K562 (cell line): ENCODE data around the gene C2CD2. TPM values are rescaled to one million over a fixed set of nuclear protein-coding genes. Genes with fewer than 3 reads are reported as not detected.
A peak's percentile ranks its signal among the peaks of the same experiment; 100 is the strongest.

Experiments used
- ATAC-seq: fragments of 200-7000 bp; cut with Tn5 transposase; 3 replicates; pipeline ENCODE4 v1.9.1; 2020; ENCODE audit warnings: moderate library complexity
- BruUV-seq: library from RNA; stranded (reverse); fragments of 400-500 nt; replicated peaks from 2 replicates; lab custom pipeline; 2021; lab: Mats Ljungman, UMichigan
- CTCF ChIA-PET: fragments of 300-600 bp; formaldehyde crosslinking; extraction: SDS; loops from one replicate; lab custom pipeline; 2021; ENCODE audit warnings: low intra/inter-chr PET ratio; lab: Yijun Ruan, JAX
- POLR2A ChIA-PET: fragments of 300-600, 350-650 bp; sonication (Branson Sonifier 250); formaldehyde crosslinking; extraction: SDS; loops from one replicate; lab custom pipeline; 2021; ENCODE audit warnings: antibody characterized with exemption, inconsistent platforms; lab: Yijun Ruan, JAX
- DNase-seq, 4 experiments: peaks; one replicate each; pipeline versions ENCODE4 v3.0.0 to v3.0.0-alpha.2; 2011 to 2018; ENCODE audit warnings: low spot score in 3 of 4, mixed read lengths in 3 of 4; ENCODE audit errors: extremely low read depth in 1 of 4
- FAIRE-seq: peaks from 2 replicates; lab custom pipeline; 2011; peaks lifted over from hg19 to GRCh38; lab: Jason Lieb, UNC
- H2AFZ ChIP-seq: 2 replicates; pipeline ENCODE4 v1.6.0; 2011; ENCODE audit warnings: low read depth, low read length, control low read depth, inconsistent platforms
- H3K27ac ChIP-seq: fragments of 200-600 bp; 3 replicates; pipeline ENCODE4 v1.8.0; 2011; ENCODE audit warnings: low read depth, mild to moderate bottlenecking, control low read depth, inconsistent platforms, low read length, moderate library complexity, mixed read lengths; ENCODE audit errors: extremely low read depth
- H3K27me3 ChIP-seq, 2 experiments: fragments of 300-600 bp in 1 of 2; 2 replicates in 1 of 2; 3 replicates in 1 of 2; pipeline versions ENCODE4 v1.6.0 to v1.8.0; 2011; ENCODE audit warnings: inconsistent platforms in 2 of 2, low read length in 2 of 2, mild to moderate bottlenecking in 1 of 2, mixed read lengths in 1 of 2, moderate library complexity in 1 of 2; ENCODE audit not compliant: control insufficient read depth in 2 of 2, insufficient read depth in 2 of 2
- H3K36me3 ChIP-seq: fragments of 300-600 bp; 3 replicates; pipeline ENCODE4 v1.8.0; 2011; ENCODE audit warnings: mild to moderate bottlenecking, low read length, inconsistent platforms; ENCODE audit not compliant: control insufficient read depth, insufficient read depth
- H3K4me1 ChIP-seq, 2 experiments: fragments of 200-600 bp in 1 of 2; replicated peaks in 1 of 2; 2 replicates in 1 of 2; 3 replicates in 1 of 2; pipeline versions ENCODE4 v1.5.1 to v1.8.0; 2011; ENCODE audit warnings: inconsistent platforms in 2 of 2, low read length in 2 of 2, mild to moderate bottlenecking in 1 of 2, mixed read lengths in 1 of 2, moderate library complexity in 1 of 2; ENCODE audit not compliant: control insufficient read depth in 2 of 2, insufficient read depth in 2 of 2
- H3K4me2 ChIP-seq: 2 replicates; pipeline ENCODE4 v1.6.1; 2011; ENCODE audit warnings: low read length, control low read depth, inconsistent platforms, mixed read lengths; ENCODE audit not compliant: insufficient read depth
- H3K4me3 ChIP-seq: fragments of 200-600 bp; sonication (generic), shearing (Covaris generic); 2 replicates; pipeline ENCODE4 v1.5.1; 2016; ENCODE audit warnings: control low read depth, inconsistent platforms
- H3K79me2 ChIP-seq: fragments of 200-600 bp; 3 replicates; pipeline ENCODE4 v1.8.0; 2011; ENCODE audit warnings: low read length, inconsistent platforms; ENCODE audit not compliant: control insufficient read depth, insufficient read depth
- H3K9ac ChIP-seq, 2 experiments: 2 replicates each; pipeline versions ENCODE4 v1.6.0 to v1.6.1; 2011; ENCODE audit warnings: low read depth in 2 of 2, low read length in 2 of 2, control low read depth in 1 of 2, inconsistent platforms in 1 of 2, mild to moderate bottlenecking in 1 of 2, mixed read lengths in 1 of 2; ENCODE audit not compliant: insufficient read depth in 1 of 2
- H3K9me1 ChIP-seq: one replicate; pipeline ENCODE4 v1.6.0; 2011; ENCODE audit warnings: inconsistent platforms, mild to moderate bottlenecking, low read length, moderate library complexity; ENCODE audit not compliant: control insufficient read depth, insufficient read depth
- H3K9me3 ChIP-seq: replicated peaks from 2 replicates; pipeline ENCODE4 v1.5.1; 2011; ENCODE audit warnings: low read depth, low read length, inconsistent platforms; ENCODE audit not compliant: control insufficient read depth, insufficient read depth
- H4K20me1 ChIP-seq: replicated peaks from 2 replicates; pipeline ENCODE4 v1.6.1; 2011; ENCODE audit warnings: low read length, inconsistent platforms, mixed read lengths; ENCODE audit not compliant: control insufficient read depth, insufficient read depth
- CEBPG ChIP-seq, 3 experiments: fragments of 200-800 bp in 1 of 3; sonication (Bioruptor generic) in 1 of 3; sonication (generic) in 1 of 3; formaldehyde crosslinking in 1 of 3; IDR thresholded peaks in 2 of 3; conservative IDR thresholded peaks in 1 of 3; 2 replicates each; pipeline versions ENCODE4 v1.6.1 to v1.8.0; 2016 to 2022; ENCODE audit warnings: missing compliant biosample characterization in 2 of 3, missing genetic modification characterization in 2 of 3, mild to moderate bottlenecking in 1 of 3, missing genetic modification reagents in 1 of 3
- SFPQ ChIP-seq: fragments of 200-400 bp; formaldehyde crosslinking; IDR thresholded peaks from 2 replicates; pipeline ENCODE4 v1.6.1; 2017; ENCODE audit warnings: mild to moderate bottlenecking, low read depth, low read length, moderate library complexity
- SMARCC2 ChIP-seq: fragments of 450-650 bp; IDR thresholded peaks from 2 replicates; pipeline ENCODE4 v1.6.1; 2017; ENCODE audit warnings: antibody characterized with exemption, moderate library complexity, mild to moderate bottlenecking, low read depth
- TEAD2 ChIP-seq: fragments of 450-650 bp; IDR thresholded peaks from 2 replicates; pipeline ENCODE4 v1.6.1; 2016; ENCODE audit warnings: missing genetic modification characterization, control low read depth, missing compliant biosample characterization
- ZFX ChIP-seq: sonication (generic); formaldehyde crosslinking; IDR thresholded peaks from 2 replicates; pipeline ENCODE4 v1.8.0; 2022; ENCODE audit warnings: mild to moderate bottlenecking, missing genetic modification reagents, moderate library complexity
- WGBS: fragments of 100-300 bp; shearing (Covaris generic); methylation state at CpG from one replicate; pipeline ENCODE4 v1.1.6; 2016; ENCODE audit warnings: low coverage, mixed read lengths; ENCODE audit not compliant: insufficient coverage; ENCODE audit errors: missing lambda C conversion rate; 5-methylcytosine and 5-hydroxymethylcytosine counted together
- in situ Hi-C: fragments of 300-500 bp; cut with MboI; formaldehyde crosslinking; loops from 4 replicates; pipeline ENCODE4 v1.15.0; 2018; ENCODE audit warnings: inconsistent platforms, mixed read lengths
- intact Hi-C: fragments of 100-400 bp; cut with micrococcal nuclease; formaldehyde crosslinking; loops from 2 replicates; pipeline ENCODE4 v1.14.2; 2022
- polyA plus RNA-seq, 8 experiments: library from polyadenylated mRNA; depleted of rRNA in 4 of 8; stranded (reverse) in 5 of 8; unstranded in 3 of 8; fragments of >200 nt; fragmentation: Nextera tagmentation in 2 of 8; fragmentation: Illumina TruSeq in 1 of 8; extraction: Ambion mirVana in 2 of 8; extraction: Trizol in 1 of 8; gene quantifications; 2 replicates each; pipeline versions ENCODE4 v1.2.1 to v1.2.3, GENCODE V29; 2011 to 2014; ENCODE audit warnings: inconsistent platforms in 1 of 8, missing spikeins in 1 of 8
- total RNA-seq, 7 experiments: library from RNA; depleted of rRNA in 6 of 7; stranded (reverse); fragments of >200 nt in 6 of 7; fragmentation: Illumina TruSeq in 2 of 7; extraction: Trizol in 2 of 7; gene quantifications; 2 replicates each; pipeline versions ENCODE4 v1.2.1 to v1.2.3, GENCODE V29; 2011 to 2021; ENCODE audit warnings: low replicate concordance in 1 of 7

C2CD2 gene
- total and polyA plus RNA-seq, 9 of the 15 experiments (the other 6 are each of a cell fraction or from before 2014, with no cell fraction given) = 1.3 to 21.6 (median 12.1) TPM

GRCh38 chr21:41933313-41934079 is 20.3 kb downstream of the C2CD2 start:
- Histone ChIP-seq H3K9me1 (peaks cover 3% of the 10 kb centered on the region), H2AFZ (no peak overlapping the region), H3K27me3 (no peaks in the 10 kb centered on the region), H3K9me3 (no peaks in the 10 kb centered on the region), H3K36me3 (no peaks in the 10 kb centered on the region), H3K4me2 (no peak overlapping the region), H3K4me3 (no peak overlapping the region), H3K9ac (peak overlapping the region in 1 of 2 experiments; percentile 65; a peak in 1 of 4 replicates), H3K4me1 (peaks cover 11 to 19% of the 10 kb centered on the region in 2 experiments), H3K79me2 (no peaks in the 10 kb centered on the region), H4K20me1 (peaks cover 12% of the 10 kb centered on the region)
- intact Hi-C loops (no loop called here), in situ Hi-C loops (no loop called here)
- DNase-seq (no peak), ATAC-seq (no peak)
- 80% methylated on average over 18 of the region's 18 CpGs for WGBS
- POLR2A ChIA-PET = interaction anchor here (0.6 to 1.4 kb wide), 5 partner anchors 8 to 156 kb away, joined by 3 to 4 read pairs (median 3); no protein-coding TSS in a partner anchor
- BruUV-seq = no TSS peak
- TF ChIP-seq CEBPG (CRISPR knock-in tag; IDR thresholded peaks at IDR 0.05) = no peak
- TF ChIP-seq CEBPG (tag; conservative IDR thresholded peaks at IDR 0.05 in 1 of 2, IDR thresholded peaks at IDR 0.05 in 1 of 2) = no peak
- TF ChIP-seq SFPQ = no peak
- no peak for TF ChIP-seq ZFX (CRISPR knock-in tag)
- no peak for TF ChIP-seq TEAD2 (tag)
- TF ChIP-seq SMARCC2 = no peak
- TF ChIP-seq, all 486 proteins: peak for 0
- no peak for FAIRE-seq
- CTCF ChIA-PET = no interaction called here
- no peak overlapping the region for H3K27ac ChIP-seq
